GM12878 (cell line): Measurements from ENCODE around the gene BRME1. TPM values are rescaled to one million over a fixed set of nuclear protein-coding genes. Genes with fewer than 3 reads are reported as not detected.

Experiments used
- ATAC-seq: fragments of 200-7000 bp; cut with Tn5 transposase; 3 replicates; pipeline ENCODE4 v1.9.1; 2020; ENCODE audit warnings: mild to moderate bottlenecking, moderate library complexity
- BruUV-seq: library from RNA; stranded (reverse); fragments of 400-500 nt; replicated peaks from 2 replicates; lab custom pipeline; 2021; lab: Mats Ljungman, UMichigan
- CTCF ChIA-PET: fragments of 300-600 bp; sonication (Branson Sonifier 250); formaldehyde crosslinking; extraction: SDS; loops from one replicate; lab custom pipeline; 2021; ENCODE audit warnings: inconsistent platforms; lab: Yijun Ruan, JAX
- POLR2A ChIA-PET: fragments of 350-600 bp; formaldehyde crosslinking; extraction: SDS; loops from one replicate; lab custom pipeline; 2021; ENCODE audit warnings: inconsistent platforms; lab: Charles Lee
- RAD21 ChIA-PET: fragments of 300-600 bp; sonication (Branson Sonifier 250); formaldehyde crosslinking; loops from one replicate; lab custom pipeline; 2023; ENCODE audit warnings: antibody characterized with exemption; ENCODE audit not compliant: unreplicated experiment; lab: Charles Lee
- SMC1A ChIA-PET: fragments of 300-600 bp; sonication (Branson Sonifier 250); formaldehyde crosslinking; loops from one replicate; lab custom pipeline; 2023; ENCODE audit not compliant: unreplicated experiment, uncharacterized antibody; lab: Charles Lee
- DNase-seq: peaks from one replicate; pipeline ENCODE4 v3.0.0-alpha.2; 2011; ENCODE audit warnings: low read depth, low spot score
- FAIRE-seq: peaks from 3 replicates; lab custom pipeline; 2011; peaks lifted over from hg19 to GRCh38; lab: Jason Lieb, UNC
- H2AFZ ChIP-seq: 2 replicates; pipeline ENCODE4 v1.6.0; 2011; ENCODE audit warnings: low read depth, low read length, control low read depth; ENCODE audit not compliant: control insufficient read depth
- H3K27ac ChIP-seq: 2 replicates; pipeline ENCODE4 v1.5.1; 2011; ENCODE audit warnings: control low read depth; ENCODE audit not compliant: control insufficient read depth, insufficient read depth
- H3K27me3 ChIP-seq, 2 experiments: replicated peaks in 1 of 2; 2 replicates each; pipeline versions ENCODE4 v1.6.0 to v1.6.1; 2011; ENCODE audit warnings: low read length in 1 of 2; ENCODE audit not compliant: control insufficient read depth in 2 of 2, insufficient read depth in 2 of 2
- H3K36me3 ChIP-seq, 2 experiments: 2 replicates each; pipeline ENCODE4 v1.5.1; 2011; ENCODE audit warnings: low read length in 1 of 2; ENCODE audit not compliant: control insufficient read depth in 2 of 2, insufficient read depth in 2 of 2
- H3K4me1 ChIP-seq: 2 replicates; pipeline ENCODE4 v1.6.1; 2011; ENCODE audit warnings: mild to moderate bottlenecking, low read length, moderate library complexity, mixed read lengths; ENCODE audit not compliant: control insufficient read depth, insufficient read depth
- H3K4me2 ChIP-seq: 2 replicates; pipeline ENCODE4 v1.6.0; 2011; ENCODE audit warnings: control low read depth; ENCODE audit not compliant: control insufficient read depth, insufficient read depth
- H3K4me3 ChIP-seq: fragments of 200-600 bp; sonication (generic); 2 replicates; pipeline ENCODE4 v1.5.1; 2016
- H3K79me2 ChIP-seq: 2 replicates; pipeline ENCODE4 v1.6.0; 2011; ENCODE audit warnings: low read length; ENCODE audit not compliant: control insufficient read depth, insufficient read depth
- H3K9ac ChIP-seq: 2 replicates; pipeline ENCODE4 v1.8.0; 2011; ENCODE audit warnings: low read length, control low read depth, mixed read lengths; ENCODE audit not compliant: control insufficient read depth, insufficient read depth
- H3K9me3 ChIP-seq: replicated peaks from 3 replicates; pipeline ENCODE4 v1.5.1; 2011; ENCODE audit warnings: mild to moderate bottlenecking, low read length; ENCODE audit not compliant: control insufficient read depth, insufficient read depth
- H4K20me1 ChIP-seq: 2 replicates; pipeline ENCODE4 v1.6.0; 2011; ENCODE audit not compliant: control insufficient read depth, insufficient read depth
- ATF7 ChIP-seq: fragments of 450-650 bp; IDR thresholded peaks from 2 replicates; pipeline ENCODE4 v1.6.1; 2016; ENCODE audit warnings: low read depth, mild to moderate bottlenecking
- BCL11A ChIP-seq: IDR thresholded peaks from 2 replicates; pipeline ENCODE4 v1.6.1; 2011; ENCODE audit warnings: low read depth, low read length
- EP300 ChIP-seq, 2 experiments: fragments of 150-350 bp in 1 of 2; IDR thresholded peaks; 2 replicates each; pipeline ENCODE4 v1.6.1; 2011 to 2012; ENCODE audit warnings: low read depth in 2 of 2, low read length in 2 of 2, borderline replicate concordance in 1 of 2, improper control_type of control experiment in 1 of 2, inconsistent platforms in 1 of 2; ENCODE audit not compliant: control insufficient read depth in 1 of 2
- EZH2 ChIP-seq: IDR thresholded peaks from 2 replicates; pipeline ENCODE4 v1.6.1; 2012; ENCODE audit warnings: low read depth, mild to moderate bottlenecking, control low read depth, inconsistent platforms, low read length, borderline replicate concordance; ENCODE audit not compliant: control insufficient read depth
- HCFC1 ChIP-seq: fragments of 150-350 bp; IDR thresholded peaks from 2 replicates; pipeline ENCODE4 v1.6.1; 2014; ENCODE audit warnings: low read length
- MEF2A ChIP-seq: IDR thresholded peaks from 2 replicates; pipeline ENCODE4 v1.6.1; 2011; ENCODE audit warnings: low read depth, mild to moderate bottlenecking, low read length, moderate library complexity; ENCODE audit not compliant: insufficient read depth
- MTA3 ChIP-seq: IDR thresholded peaks from 2 replicates; pipeline ENCODE4 v1.6.1; 2012; ENCODE audit warnings: low read length, inconsistent platforms, borderline replicate concordance
- NFXL1 ChIP-seq: fragments of 450-650 bp; IDR thresholded peaks from 2 replicates; pipeline ENCODE4 v1.6.1; 2017; ENCODE audit warnings: antibody characterized with exemption, mild to moderate bottlenecking, borderline replicate concordance
- SMAD1 ChIP-seq: fragments of 450-650 bp; IDR thresholded peaks from 2 replicates; pipeline ENCODE4 v1.6.1; 2018; ENCODE audit warnings: mild to moderate bottlenecking, low read depth; ENCODE audit not compliant: partially characterized antibody
- SP1 ChIP-seq: IDR thresholded peaks from one replicate; pipeline ENCODE4 v1.6.1; 2011; ENCODE audit warnings: low read depth, low read length
- SRF ChIP-seq, 2 experiments: IDR thresholded peaks; 2 replicates each; pipeline ENCODE4 v1.6.1; 2011; ENCODE audit warnings: low read depth in 2 of 2, low read length in 2 of 2, mild to moderate bottlenecking in 1 of 2, moderate library complexity in 1 of 2
- STAT3 ChIP-seq: IDR thresholded peaks from 2 replicates; pipeline ENCODE4 v1.6.1; 2011; ENCODE audit warnings: low read depth, low read length, improper control_type of control experiment
- TCF3 ChIP-seq: IDR thresholded peaks from 2 replicates; pipeline ENCODE4 v1.6.1; 2012; ENCODE audit warnings: low read depth, mild to moderate bottlenecking, low read length, borderline replicate concordance; ENCODE audit not compliant: insufficient read depth
- USF1 ChIP-seq: IDR thresholded peaks from 2 replicates; pipeline ENCODE4 v1.6.1; 2011; ENCODE audit warnings: borderline replicate concordance, low read depth, mild to moderate bottlenecking, moderate library complexity, mixed read lengths, low read length; ENCODE audit not compliant: insufficient read depth; ENCODE audit errors: extremely low read length
- WGBS: methylation state at CpG from one replicate; pipeline ENCODE4 v1.1.6; 2016; ENCODE audit warnings: low lambda C conversion rate; ENCODE audit not compliant: insufficient replicate concordance, insufficient coverage; ENCODE audit errors: missing lambda C conversion rate; 5-methylcytosine and 5-hydroxymethylcytosine counted together
- in situ Hi-C: fragments of 300-500 bp; cut with MboI; formaldehyde crosslinking; loops from 9 replicates; pipeline ENCODE4 v1.14.3; 2018; ENCODE audit warnings: mixed read lengths
- intact Hi-C: fragments of 100-400 bp; cut with micrococcal nuclease; formaldehyde crosslinking; loops from one replicate; pipeline ENCODE4 v1.14.2; 2022; ENCODE audit not compliant: unreplicated experiment
- polyA plus RNA-seq, 11 experiments: library from polyadenylated mRNA; depleted of rRNA in 4 of 11; unstranded in 6 of 11; stranded (reverse) in 5 of 11; fragments of >200 nt; fragmentation: Nextera tagmentation in 4 of 11; fragmentation: Illumina TruSeq in 1 of 11; extraction: Ambion mirVana in 4 of 11; extraction: Trizol in 1 of 11; gene quantifications; 1 replicate in 1 of 11; 2 replicates in 10 of 11; pipeline versions ENCODE4 v1.2.1 to v1.2.3, GENCODE V29; 2011 to 2016; ENCODE audit warnings: inconsistent platforms in 2 of 11, missing spikeins in 2 of 11, low read depth in 1 of 11
- total RNA-seq, 4 experiments: library from RNA; depleted of rRNA in 3 of 4; stranded (reverse); fragments of >200 nt in 3 of 4; fragmentation: Illumina TruSeq in 1 of 4; extraction: Trizol in 1 of 4; gene quantifications; 2 replicates each; pipeline versions ENCODE4 v1.2.1 to v1.2.3, GENCODE V29; 2013 to 2021
- TF ChIP-seq, protein P1 (sequence below): fragments of 150-350 bp; IDR thresholded peaks from 2 replicates; pipeline ENCODE4 v1.6.1; 2014; ENCODE audit warnings: mild to moderate bottlenecking, low read depth, low read length

The BRME1 gene
- total and polyA plus RNA-seq, 10 of the 15 experiments (the other 5 are each of a cell fraction or from before 2014, with no cell fraction given): 0.07 to 2.2 (median 1.1) TPM; not detected in 1

DNA sequence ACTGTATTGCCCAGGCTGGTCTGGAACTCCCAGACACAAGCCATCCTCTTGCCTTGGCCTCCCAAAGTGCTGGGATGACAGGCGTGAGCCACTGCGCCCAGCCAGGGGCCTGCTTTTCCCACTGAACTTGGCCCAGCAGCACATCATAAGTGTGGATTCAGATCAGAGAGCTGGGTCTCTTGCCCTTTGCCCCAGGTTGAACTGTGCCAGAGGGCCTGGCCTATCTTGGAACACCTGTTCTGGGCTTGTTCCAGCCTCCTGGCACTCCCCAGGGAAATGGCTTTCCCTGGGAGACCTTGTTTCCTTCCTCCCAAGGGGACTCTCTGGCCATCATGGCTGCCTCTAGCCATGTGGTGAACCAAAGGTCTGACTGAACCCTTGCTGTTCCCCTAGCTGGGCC, 3.5 kb upstream of the BRME1 start:
- DNase-seq (no peak), FAIRE-seq (no peak), ATAC-seq (no peak)
- H3K36me3 ChIP-seq: peaks cover 0 to 7% of the 10 kb centered on the region in 2 experiments; a peak in 3 of 4 replicates
- H3K4me3 ChIP-seq: no peak overlapping the region
- no peaks in the 10 kb centered on the region; the same call in 1 of the 2 replicates for H3K4me1 ChIP-seq
- RAD21 ChIA-PET: no interaction called here
- H3K79me2 ChIP-seq: peaks cover 5% of the 10 kb centered on the region
- no peak overlapping the region for H3K9ac ChIP-seq
- SMC1A ChIA-PET: no interaction called here
- no peak overlapping the region for H3K4me2 ChIP-seq
- in situ Hi-C loops (no loop called here), intact Hi-C loops (no loop called here)
- CTCF ChIA-PET: interaction anchor here (1.5 to 1.8 kb wide), 2 partner anchors 151 to 227 kb away, joined by 3 to 7 read pairs; partner anchors contain the start of gene ASF1B
- H3K27me3 ChIP-seq: no peaks in the 10 kb centered on the region
- POLR2A ChIA-PET: interaction anchor here (0.8 kb wide), 1 partner anchor 20 kb away, joined by 3 read pairs; no protein-coding TSS in a partner anchor
- no peak overlapping the region for H3K27ac ChIP-seq
- no TSS peak for BruUV-seq
- 97% methylated on average over 2 of the region's 2 CpGs for WGBS
- no peaks in the 10 kb centered on the region for H3K9me3 ChIP-seq
- TF ChIP-seq MEF2A (no peak), BCL11A (no peak), HCFC1 (no peak), USF1 (no peak), SRF (IDR thresholded peaks at IDR 0.05; ENCODE audit: low read depth in 2 of 2, low read length in 2 of 2) (no peak), MTA3 (no peak), TCF3 (no peak), EZH2 (no peak), NFXL1 (no peak), ATF7 (no peak), EP300 (IDR thresholded peaks at IDR 0.05; ENCODE audit: borderline replicate concordance in 1 of 2, control insufficient read depth in 1 of 2, low read depth in 2 of 2, low read length in 2 of 2) (no peak), STAT3 (no peak), SP1 (no peak), SMAD1 (no peak)
- TF ChIP-seq, protein P1, sequence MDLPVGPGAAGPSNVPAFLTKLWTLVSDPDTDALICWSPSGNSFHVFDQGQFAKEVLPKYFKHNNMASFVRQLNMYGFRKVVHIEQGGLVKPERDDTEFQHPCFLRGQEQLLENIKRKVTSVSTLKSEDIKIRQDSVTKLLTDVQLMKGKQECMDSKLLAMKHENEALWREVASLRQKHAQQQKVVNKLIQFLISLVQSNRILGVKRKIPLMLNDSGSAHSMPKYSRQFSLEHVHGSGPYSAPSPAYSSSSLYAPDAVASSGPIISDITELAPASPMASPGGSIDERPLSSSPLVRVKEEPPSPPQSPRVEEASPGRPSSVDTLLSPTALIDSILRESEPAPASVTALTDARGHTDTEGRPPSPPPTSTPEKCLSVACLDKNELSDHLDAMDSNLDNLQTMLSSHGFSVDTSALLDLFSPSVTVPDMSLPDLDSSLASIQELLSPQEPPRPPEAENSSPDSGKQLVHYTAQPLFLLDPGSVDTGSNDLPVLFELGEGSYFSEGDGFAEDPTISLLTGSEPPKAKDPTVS: no peak
- TF ChIP-seq, all 136 proteins: peak for 0
- no peaks in the 10 kb centered on the region for H4K20me1 ChIP-seq
- no peak overlapping the region for H2AFZ ChIP-seq
